ENCODE data around the gene EEA1. TPM values are rescaled to one million over a fixed set of nuclear protein-coding genes. Genes with fewer than 3 reads are reported as not detected.
A peak's percentile ranks its signal among the peaks of the same experiment; 100 is the strongest.

The EEA1 gene
- polyA plus RNA-seq, 1 donor, result 20.7 TPM

DNA sequence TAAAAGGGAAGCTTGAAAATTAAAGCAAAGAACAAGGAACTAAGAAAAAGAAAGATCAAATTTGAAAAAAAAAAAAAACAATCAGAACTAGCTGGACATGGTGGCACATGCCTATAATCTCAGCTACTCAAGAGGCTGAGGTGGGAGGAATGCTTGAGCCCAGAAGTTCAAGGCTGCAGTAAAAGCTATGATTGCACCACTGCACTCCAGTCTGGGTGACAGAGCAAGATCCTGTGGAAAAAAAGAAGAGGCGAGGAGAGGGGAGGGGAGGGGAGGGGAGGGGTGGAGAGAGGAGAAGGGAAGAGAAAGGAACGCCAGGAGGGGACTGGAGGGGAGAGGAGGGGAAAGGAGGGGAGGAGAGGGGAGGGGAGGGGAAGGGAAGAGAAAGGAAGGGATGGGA, 43.0 kb downstream of the EEA1 start:
- no peak for DNase-seq (ENCODE audit: low read depth)

GRCh38 chr12:92879698-92880322, 49.3 kb downstream of the EEA1 start:
- DNase-seq (ENCODE audit: low read depth), result no peak

DNA sequence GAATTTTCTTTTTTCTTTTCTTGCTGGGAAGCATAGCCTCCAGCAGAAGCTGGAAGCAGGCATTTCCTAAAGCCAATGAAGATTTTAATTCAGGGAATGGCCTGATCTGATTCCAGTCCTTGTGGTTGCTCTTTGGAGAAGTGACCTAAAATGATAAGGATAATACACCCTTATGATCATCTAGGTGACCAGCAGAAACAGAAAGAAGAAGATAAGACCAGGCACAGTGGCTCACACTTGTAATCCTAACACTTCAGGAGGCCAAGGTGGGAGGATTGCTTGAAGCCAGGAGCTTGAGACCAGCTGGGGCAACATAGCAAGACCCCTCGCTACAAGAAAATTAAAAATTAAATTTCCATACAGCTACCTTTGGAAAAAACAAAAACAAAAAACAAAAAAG, 51.2 kb downstream of the EEA1 start:
- DNase-seq (ENCODE audit: low read depth), result no peak

- DNase-seq (ENCODE audit: low read depth), result no peak
These were observed 52.6 kb downstream of the EEA1 start for GRCh38 chr12:92876496-92876895.

- peak; percentile 6 for DNase-seq (ENCODE audit: low read depth)
These were observed 58.0 kb downstream of the EEA1 start for GRCh38 chr12:92871116-92871515.

DNA sequence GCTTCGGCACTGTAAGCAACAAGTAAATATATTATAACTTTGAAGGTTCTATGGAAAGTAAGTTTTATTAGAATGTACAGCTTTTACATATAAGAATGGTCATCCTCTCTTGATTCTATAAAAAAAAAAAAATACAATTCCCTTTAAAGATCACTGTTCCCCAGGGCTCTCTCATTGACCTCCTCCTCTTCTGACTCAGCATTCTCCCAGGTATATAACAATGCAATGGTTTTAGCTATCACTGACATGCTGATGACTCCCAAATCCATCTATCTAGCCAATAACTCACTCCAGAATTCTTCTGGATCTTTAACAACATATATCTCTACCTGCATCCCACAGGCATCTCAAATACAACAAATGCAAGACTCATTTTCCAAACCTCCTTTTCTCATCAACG, 62.7 kb downstream of the EEA1 start:
- DNase-seq (ENCODE audit: low read depth), result no peak

DNA sequence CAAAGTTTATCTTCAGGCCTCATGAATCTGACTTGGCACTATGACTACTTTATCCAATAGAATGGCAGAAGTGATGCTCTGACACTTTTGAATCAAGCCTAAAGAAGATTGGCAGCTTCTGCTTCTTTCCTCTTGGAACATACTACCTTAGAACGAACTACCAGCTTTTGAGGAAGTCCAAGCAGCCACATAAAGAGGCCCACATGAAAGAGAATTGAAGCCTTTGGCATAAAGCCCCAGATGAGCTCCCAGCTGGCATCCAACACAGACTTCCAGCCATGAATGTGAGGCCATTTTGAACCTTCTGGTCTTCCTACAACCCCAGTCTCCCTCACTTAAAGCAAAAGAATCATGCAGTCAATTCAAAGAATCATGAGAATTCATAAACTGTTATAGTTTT, 65.8 kb downstream of the EEA1 start:
- no peak for DNase-seq (ENCODE audit: low read depth)

DNA sequence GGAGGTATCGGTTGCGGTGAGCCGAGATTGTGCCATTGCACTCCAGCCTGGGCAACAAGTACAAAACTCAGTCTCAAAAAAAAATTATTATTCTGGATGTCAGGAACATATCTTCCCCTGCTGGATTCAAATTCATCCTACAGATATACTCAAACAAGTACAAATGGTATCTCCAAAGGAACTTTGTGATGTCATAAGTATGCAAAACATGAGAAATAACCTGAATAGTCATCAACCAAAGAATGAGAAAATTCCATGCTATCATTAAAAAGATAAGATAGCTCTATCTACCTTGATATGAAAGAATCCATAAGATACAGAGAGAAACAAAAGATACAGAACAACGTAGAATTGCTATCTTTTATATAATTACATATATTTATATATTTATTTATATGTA, 67.7 kb downstream of the EEA1 start:
- DNase-seq (ENCODE audit: low read depth), result no peak

DNA sequence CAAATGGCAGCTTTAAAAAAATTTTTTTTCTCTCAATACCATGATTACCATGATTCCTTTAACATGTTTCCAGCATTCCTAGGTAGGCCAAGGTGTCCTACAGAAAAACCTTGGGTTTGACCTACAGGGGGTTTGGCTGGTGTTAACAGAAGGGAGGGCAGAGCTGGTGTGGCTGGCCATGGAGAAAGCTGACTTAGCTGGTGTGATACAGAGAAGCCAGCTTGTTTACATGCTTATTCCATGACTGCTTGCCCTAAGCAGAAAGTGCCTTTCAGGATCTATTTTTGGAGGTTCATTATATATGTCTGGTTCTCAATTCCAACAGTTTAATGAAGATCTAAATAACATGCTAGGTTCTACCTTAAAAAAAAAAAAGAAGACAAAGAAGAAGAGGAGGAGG, 68.6 kb downstream of the EEA1 start:
- no peak for DNase-seq (ENCODE audit: low read depth)

DNA sequence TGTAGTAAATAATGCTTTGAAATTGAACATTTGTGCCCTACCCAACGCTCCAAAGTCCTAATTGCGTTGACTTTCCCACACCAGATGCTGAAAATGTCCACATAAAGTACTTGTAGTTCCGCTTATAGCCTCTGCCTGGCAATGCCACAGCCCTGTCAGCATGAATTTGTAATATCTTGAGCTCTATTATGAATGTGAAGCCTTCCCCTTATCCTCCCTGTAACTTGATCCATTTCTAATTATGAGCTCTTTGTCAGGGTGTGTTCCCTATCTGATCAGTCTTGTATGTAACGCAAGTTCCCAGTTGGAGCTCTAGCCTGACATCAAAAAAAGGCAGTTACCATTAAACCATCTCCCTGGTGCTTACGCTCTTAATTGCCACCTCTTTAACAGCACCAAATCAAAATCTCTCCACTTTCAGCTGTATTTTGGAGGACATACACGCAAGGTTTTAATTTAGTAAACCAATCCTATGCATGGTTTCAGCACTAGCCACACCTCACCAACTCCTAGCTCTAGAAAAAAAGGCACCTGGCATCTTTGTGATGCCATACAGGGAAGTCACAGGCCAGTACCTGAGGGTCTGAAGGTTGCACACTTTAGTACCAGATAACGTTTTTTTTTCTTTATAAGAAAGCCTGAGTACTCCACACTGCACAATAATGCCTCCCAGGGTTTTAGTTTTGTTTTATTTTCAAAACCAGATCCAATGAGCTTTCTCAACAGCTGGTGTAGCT, 69.3 kb downstream of the EEA1 start:
- no peak for DNase-seq (ENCODE audit: low read depth)

GRCh38 chr12:92857818-92858217, 71.3 kb downstream of the EEA1 start:
- no peak for DNase-seq (ENCODE audit: low read depth)

DNA sequence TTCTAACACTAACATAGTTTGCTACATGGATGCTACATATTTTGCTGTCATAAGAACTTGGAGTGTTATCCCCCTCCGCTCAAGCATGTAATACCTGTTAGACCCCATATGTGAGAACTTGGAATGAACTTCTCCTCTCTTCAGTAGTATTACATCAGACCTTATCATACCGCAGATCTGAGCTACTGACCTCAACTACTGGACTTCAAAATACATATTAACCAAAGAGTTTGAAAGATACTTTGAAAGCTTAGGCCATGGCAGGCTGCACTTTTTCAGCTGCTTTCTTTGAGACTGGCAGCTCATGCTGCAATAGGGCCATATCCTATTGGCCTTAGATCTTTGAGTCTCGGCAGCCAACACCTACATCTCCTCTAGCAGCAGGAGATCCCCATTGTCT, 74.8 kb downstream of the EEA1 start:
- DNase-seq (ENCODE audit: low read depth), result no peak

GRCh38 chr12:92848740-92849139, 80.4 kb downstream of the EEA1 start:
- DNase-seq (ENCODE audit: low read depth), result no peak

DNA sequence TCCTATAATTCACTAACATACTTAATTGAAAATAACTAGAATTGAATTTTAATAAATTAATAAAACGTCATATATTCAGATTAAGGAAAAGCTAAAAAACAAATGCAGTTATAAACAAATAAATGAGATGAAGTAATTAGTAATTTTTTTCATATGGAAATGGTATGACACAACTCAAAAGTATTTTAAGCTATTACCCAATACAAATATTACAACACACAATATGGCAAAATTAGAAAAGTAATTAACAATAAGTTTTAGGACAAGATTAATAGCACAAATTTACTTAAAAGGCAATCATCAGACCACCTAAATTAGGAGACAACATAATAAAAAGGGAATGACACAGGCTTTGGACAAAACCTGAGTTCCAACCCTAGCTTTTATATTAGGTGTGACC, 81.7 kb downstream of the EEA1 start:
- DNase-seq (ENCODE audit: low read depth), result no peak

DNA sequence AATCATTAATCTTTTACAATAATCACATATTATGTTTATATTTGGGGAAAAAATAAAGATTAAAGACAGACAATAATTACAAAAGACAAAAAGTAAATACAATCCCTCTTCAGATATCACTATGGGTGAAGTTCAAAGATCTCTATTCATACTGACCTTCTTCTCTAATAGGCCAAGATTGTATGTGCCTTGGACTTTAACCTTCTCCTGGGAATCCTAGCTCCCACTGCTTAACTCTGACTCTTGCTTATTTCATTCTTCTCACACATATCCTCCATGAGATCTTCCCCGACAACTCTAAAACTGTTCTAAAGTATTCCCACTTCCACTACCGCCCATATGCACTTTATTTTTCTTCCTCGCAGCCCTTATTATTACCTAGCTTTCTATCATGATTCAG, 83.8 kb downstream of the EEA1 start:
- DNase-seq (ENCODE audit: low read depth), result no peak

- no peak for DNase-seq (ENCODE audit: low read depth)
These were observed 84.8 kb downstream of the EEA1 start for GRCh38 chr12:92844151-92844763.

- no peak for DNase-seq (ENCODE audit: low read depth)
These were observed 99.3 kb downstream of the EEA1 start for GRCh38 chr12:92829686-92830282.

GRCh38 chr12:92828565-92828964, 100.5 kb downstream of the EEA1 start:
- no peak for DNase-seq (ENCODE audit: low read depth)

- DNase-seq (ENCODE audit: low read depth), result peak; percentile 31
These were observed 101.2 kb downstream of the EEA1 start for GRCh38 chr12:92827836-92828431.

GRCh38 chr12:92821142-92821541, 108.0 kb downstream of the EEA1 start:
- DNase-seq (ENCODE audit: low read depth), result no peak

- no peak for DNase-seq (ENCODE audit: low read depth)
These were observed 114.5 kb downstream of the EEA1 start for GRCh38 chr12:92814584-92814983.

- DNase-seq (ENCODE audit: low read depth), result no peak
These were observed 118.7 kb downstream of the EEA1 start for GRCh38 chr12:92810370-92810769.
